Ureter (tissue), 1 donor: ENCODE data around the gene GAGE12E. TPM values are rescaled to one million over a fixed set of nuclear protein-coding genes. Genes with fewer than 3 reads are reported as not detected.
"Not testable (repeated sequence)": the region's sequence is repeated elsewhere in the genome, so short reads cannot be mapped to it uniquely, and the experiment has no call there.

Experiments
- DNase-seq: peaks from one replicate; pipeline ENCODE4 v3.0.0-alpha.2; 2020; ENCODE audit warnings: low spot score
- total RNA-seq: library from RNA; stranded (reverse); gene quantifications from one replicate; pipeline ENCODE4 v1.2.4, GENCODE V29; 2023
- donor health status: DM: yes; HTN: yes; CAD: no.

GAGE12E gene, protein sequence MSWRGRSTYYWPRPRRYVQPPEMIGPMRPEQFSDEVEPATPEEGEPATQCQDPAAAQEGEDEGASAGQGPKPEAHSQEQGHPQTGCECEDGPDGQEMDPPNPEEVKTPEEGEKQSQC
- total RNA-seq = not detected

DNA sequence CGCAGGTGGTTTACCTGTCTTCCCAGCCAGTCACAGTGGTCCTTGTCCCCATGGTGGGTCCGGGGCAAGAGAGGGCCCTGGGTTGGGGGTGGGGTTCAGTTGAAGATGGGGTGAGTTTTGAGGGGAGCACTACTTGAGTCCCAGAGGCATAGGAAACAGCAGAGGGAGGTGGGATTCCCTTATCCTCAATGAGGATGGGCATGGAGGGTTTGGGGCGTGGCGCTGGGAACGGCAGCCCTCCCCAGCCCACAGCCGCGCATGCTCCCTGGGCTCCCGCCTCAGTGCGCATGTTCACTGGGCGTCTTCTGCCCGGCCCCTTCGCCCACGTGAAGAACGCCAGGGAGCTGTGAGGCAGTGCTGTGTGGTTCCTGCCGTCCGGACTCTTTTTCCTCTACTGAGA lies at the start of gene GAGE12E:
Gene GAGE12E (plus strand): TSS at position 301 of the 400 bp plus-strand sequence. CDS start 1,155 bp downstream, outside the sequence.
- DNase-seq = not testable (repeated sequence)

GRCh38 chrX:49531877-49532276 lies 19.2 kb upstream of the GAGE12E start, which contains the start of gene GAGE12C:
Gene GAGE12C (plus strand): TSS chrX:49532177. CDS start chrX:49533332, 1,155 bp downstream.
- not testable (repeated sequence) for DNase-seq

DNA sequence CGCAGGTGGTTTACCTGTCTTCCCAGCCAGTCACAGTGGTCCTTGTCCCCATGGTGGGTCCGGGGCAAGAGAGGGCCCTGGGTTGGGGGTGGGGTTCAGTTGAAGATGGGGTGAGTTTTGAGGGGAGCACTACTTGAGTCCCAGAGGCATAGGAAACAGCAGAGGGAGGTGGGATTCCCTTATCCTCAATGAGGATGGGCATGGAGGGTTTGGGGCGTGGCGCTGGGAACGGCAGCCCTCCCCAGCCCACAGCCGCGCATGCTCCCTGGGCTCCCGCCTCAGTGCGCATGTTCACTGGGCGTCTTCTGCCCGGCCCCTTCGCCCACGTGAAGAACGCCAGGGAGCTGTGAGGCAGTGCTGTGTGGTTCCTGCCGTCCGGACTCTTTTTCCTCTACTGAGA lies 9.7 kb upstream of the GAGE12E start, which contains the start of gene GAGE12D:
Gene GAGE12D (plus strand): TSS at position 301 of the 400 bp plus-strand sequence. CDS start 1,155 bp downstream, outside the sequence.
- DNase-seq = not testable (repeated sequence)

- not testable (repeated sequence) for DNase-seq
Observed at GRCh38 chrX:49560542-49560941, 9.5 kb downstream of the GAGE12E start, which contains the start of gene GAGE12F. Gene GAGE12F (plus strand): TSS chrX:49560842. CDS start chrX:49561997, 1,155 bp downstream.

GRCh38 chrX:49568728-49569127 lies 17.6 kb downstream of the GAGE12E start:
- DNase-seq = peak; percentile 36

DNA sequence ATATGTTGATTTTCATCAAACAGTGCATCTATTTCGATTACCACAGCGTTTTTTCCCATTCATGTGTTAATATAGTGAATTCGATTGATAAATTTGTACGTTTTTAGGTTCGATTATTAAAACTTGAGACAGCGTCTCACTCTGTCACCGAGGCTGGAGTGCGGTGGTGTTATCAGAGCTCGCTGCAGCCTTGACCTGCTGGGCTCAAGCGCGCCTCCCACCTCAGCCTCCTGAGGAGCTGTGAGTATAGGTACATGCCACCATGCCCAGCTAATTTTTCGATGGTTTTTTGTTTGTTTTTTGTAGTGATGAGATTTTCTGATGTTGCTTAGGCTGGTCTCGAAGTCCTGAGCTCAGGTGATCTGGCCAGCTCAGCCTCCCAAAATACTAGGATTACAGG lies 18.1 kb downstream of the GAGE12E start:
- DNase-seq = peak; percentile 32

DNA sequence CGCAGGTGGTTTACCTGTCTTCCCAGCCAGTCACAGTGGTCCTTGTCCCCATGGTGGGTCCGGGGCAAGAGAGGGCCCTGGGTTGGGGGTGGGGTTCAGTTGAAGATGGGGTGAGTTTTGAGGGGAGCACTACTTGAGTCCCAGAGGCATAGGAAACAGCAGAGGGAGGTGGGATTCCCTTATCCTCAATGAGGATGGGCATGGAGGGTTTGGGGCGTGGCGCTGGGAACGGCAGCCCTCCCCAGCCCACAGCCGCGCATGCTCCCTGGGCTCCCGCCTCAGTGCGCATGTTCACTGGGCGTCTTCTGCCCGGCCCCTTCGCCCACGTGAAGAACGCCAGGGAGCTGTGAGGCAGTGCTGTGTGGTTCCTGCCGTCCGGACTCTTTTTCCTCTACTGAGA lies 19.0 kb downstream of the GAGE12E start, which contains the start of gene GAGE12G:
Gene GAGE12G (plus strand): TSS at position 301 of the 400 bp plus-strand sequence. CDS start 1,155 bp downstream, outside the sequence.
- DNase-seq = not testable (repeated sequence)

DNA sequence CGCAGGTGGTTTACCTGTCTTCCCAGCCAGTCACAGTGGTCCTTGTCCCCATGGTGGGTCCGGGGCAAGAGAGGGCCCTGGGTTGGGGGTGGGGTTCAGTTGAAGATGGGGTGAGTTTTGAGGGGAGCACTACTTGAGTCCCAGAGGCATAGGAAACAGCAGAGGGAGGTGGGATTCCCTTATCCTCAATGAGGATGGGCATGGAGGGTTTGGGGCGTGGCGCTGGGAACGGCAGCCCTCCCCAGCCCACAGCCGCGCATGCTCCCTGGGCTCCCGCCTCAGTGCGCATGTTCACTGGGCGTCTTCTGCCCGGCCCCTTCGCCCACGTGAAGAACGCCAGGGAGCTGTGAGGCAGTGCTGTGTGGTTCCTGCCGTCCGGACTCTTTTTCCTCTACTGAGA lies 28.6 kb downstream of the GAGE12E start, which contains the start of gene GAGE12H:
Gene GAGE12H (plus strand): TSS at position 301 of the 400 bp plus-strand sequence. CDS start 1,155 bp downstream, outside the sequence.
- not testable (repeated sequence) for DNase-seq

DNA sequence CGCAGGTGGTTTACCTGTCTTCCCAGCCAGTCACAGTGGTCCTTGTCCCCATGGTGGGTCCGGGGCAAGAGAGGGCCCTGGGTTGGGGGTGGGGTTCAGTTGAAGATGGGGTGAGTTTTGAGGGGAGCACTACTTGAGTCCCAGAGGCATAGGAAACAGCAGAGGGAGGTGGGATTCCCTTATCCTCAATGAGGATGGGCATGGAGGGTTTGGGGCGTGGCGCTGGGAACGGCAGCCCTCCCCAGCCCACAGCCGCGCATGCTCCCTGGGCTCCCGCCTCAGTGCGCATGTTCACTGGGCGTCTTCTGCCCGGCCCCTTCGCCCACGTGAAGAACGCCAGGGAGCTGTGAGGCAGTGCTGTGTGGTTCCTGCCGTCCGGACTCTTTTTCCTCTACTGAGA lies 38.1 kb downstream of the GAGE12E start, which contains the start of gene GAGE2A:
Gene GAGE2A (plus strand): TSS at position 301 of the 400 bp plus-strand sequence. CDS start 1,155 bp downstream, outside the sequence.
- DNase-seq = not testable (repeated sequence)

DNA sequence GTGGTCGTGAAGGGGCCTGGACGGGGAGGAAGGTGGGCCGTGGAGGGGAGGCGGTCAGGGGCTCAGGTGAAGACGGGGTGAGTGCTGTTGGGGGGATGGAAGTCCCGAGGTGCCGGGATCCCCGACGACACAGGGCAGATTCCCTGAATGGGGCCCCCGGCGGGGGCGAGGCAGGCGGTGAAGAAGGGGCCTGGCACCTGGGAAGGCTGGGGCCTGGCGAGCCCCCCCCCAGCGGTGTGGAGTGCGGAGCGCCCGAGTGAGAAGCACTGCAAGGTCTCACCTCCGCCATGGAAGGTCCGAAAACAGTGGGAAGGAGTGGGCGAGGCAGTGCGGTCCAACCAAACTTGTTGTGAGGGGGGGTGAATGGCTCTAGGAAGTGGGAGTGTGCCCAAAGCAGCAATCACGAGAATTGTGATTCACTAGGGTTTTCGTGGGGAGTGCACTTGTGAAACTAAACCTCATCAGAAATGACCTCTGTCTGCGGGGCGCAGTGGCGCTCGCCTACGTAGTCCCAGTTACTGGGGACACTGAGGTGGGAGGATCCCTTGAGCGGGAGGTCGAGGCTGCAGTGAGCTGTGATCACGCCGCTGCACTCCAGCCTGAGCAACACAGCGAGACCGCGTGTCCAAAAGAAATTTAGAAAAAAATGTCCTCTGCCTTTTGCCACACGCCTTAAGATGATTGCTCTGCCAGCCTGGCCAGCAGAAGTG lies 38.8 kb downstream of the GAGE12E start:
- peak; percentile 51 for DNase-seq

DNA sequence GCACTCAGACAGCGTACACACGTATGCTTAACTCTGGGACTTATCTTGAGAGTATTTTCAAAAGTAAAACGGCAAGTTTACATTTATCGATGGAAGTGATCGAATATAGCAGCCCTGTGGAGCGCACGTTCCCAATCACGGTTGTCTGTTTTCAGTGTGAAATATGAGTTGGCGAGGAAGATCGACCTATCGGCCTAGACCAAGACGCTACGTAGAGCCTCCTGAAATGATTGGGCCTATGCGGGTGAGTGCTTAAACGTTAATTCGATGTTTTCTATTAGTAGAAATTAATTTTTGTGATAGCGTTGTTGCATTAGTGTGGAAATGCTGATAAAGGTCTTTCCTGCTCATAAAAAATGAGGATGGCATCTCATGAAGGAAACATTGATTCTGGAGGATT lies 39.4 kb downstream of the GAGE12E start:
- DNase-seq = not testable (repeated sequence)

DNA sequence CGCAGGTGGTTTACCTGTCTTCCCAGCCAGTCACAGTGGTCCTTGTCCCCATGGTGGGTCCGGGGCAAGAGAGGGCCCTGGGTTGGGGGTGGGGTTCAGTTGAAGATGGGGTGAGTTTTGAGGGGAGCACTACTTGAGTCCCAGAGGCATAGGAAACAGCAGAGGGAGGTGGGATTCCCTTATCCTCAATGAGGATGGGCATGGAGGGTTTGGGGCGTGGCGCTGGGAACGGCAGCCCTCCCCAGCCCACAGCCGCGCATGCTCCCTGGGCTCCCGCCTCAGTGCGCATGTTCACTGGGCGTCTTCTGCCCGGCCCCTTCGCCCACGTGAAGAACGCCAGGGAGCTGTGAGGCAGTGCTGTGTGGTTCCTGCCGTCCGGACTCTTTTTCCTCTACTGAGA lies 47.6 kb downstream of the GAGE12E start, which contains the start of gene GAGE1:
Gene GAGE1 (plus strand): TSS at position 301 of the 400 bp plus-strand sequence. CDS start 1,155 bp downstream, outside the sequence.
- not testable (repeated sequence) for DNase-seq

Other genes starting within 250 kb of the GAGE12E start
- not detected for gene GAGE10, start 247.6 kb upstream of the GAGE12E start, total RNA-seq
- gene GAGE12J, start 229.3 kb upstream of the GAGE12E start, total RNA-seq = not detected
- gene GAGE13, start 219.7 kb upstream of the GAGE12E start, total RNA-seq = not detected
- gene GAGE12C, start 19.1 kb upstream of the GAGE12E start, total RNA-seq = not detected
- not detected for gene GAGE12D, start 9.6 kb upstream of the GAGE12E start, total RNA-seq
- gene GAGE12F, start 9.6 kb downstream of the GAGE12E start, total RNA-seq = not detected
- not detected for gene GAGE12G, start 19.1 kb downstream of the GAGE12E start, total RNA-seq
- not detected for gene GAGE12H, start 28.7 kb downstream of the GAGE12E start, total RNA-seq
- gene GAGE2A, start 38.2 kb downstream of the GAGE12E start, total RNA-seq = not detected
- not detected for gene GAGE1, start 47.7 kb downstream of the GAGE12E start, total RNA-seq
- not detected for gene PAGE1, start 144.7 kb downstream of the GAGE12E start, total RNA-seq